Trophoblast cell (in vitro differentiated cells and primary cell): ENCODE measurements around the gene AIP.
"Not testable (repeated sequence)": the region's sequence is repeated elsewhere in the genome, so short reads cannot be mapped to it uniquely, and the experiment has no call there.

ENCODE experiments used
- DNase-seq, 2 donors: peaks; one replicate each; pipeline ENCODE4 v3.0.0-alpha.2; 2016
- H2AFZ ChIP-seq: 2 replicates; pipeline ENCODE4 v1.6.1; 2013; ENCODE audit warnings: low read length, moderate library complexity, mild to moderate bottlenecking; ENCODE audit not compliant: insufficient read depth, poor library complexity
- H2AK5ac ChIP-seq: 2 replicates; pipeline ENCODE4 v1.6.1; 2013; ENCODE audit warnings: mild to moderate bottlenecking, low read length
- H2BK120ac ChIP-seq: 2 replicates; pipeline ENCODE4 v1.6.1; 2013; ENCODE audit warnings: low read length, mild to moderate bottlenecking, moderate library complexity; ENCODE audit not compliant: insufficient read depth, poor library complexity
- H2BK12ac ChIP-seq: 2 replicates; pipeline ENCODE4 v1.6.1; 2013; ENCODE audit warnings: mild to moderate bottlenecking, low read length, moderate library complexity
- H2BK5ac ChIP-seq: 2 replicates; pipeline ENCODE4 v1.6.1; 2013; ENCODE audit warnings: low read length, low read depth, moderate library complexity, mild to moderate bottlenecking; ENCODE audit not compliant: poor library complexity
- H3K14ac ChIP-seq: 2 replicates; pipeline ENCODE4 v1.6.1; 2013; ENCODE audit warnings: mild to moderate bottlenecking, low read length
- H3K18ac ChIP-seq: 2 replicates; pipeline ENCODE4 v1.6.1; 2013; ENCODE audit warnings: mild to moderate bottlenecking, low read length
- H3K23ac ChIP-seq: 2 replicates; pipeline ENCODE4 v1.6.1; 2013; ENCODE audit warnings: low read length
- H3K27ac ChIP-seq: 2 replicates; pipeline ENCODE4 v1.5.1; 2013; ENCODE audit warnings: low read depth, mild to moderate bottlenecking, inconsistent platforms, low read length, moderate library complexity
- H3K27me3 ChIP-seq: 2 replicates; pipeline ENCODE4 v1.6.1; 2013; ENCODE audit warnings: inconsistent platforms, mild to moderate bottlenecking, low read length, moderate library complexity; ENCODE audit not compliant: insufficient read depth
- H3K36me3 ChIP-seq, 2 experiments: 1 replicate in 1 of 2; 2 replicates in 1 of 2; pipeline ENCODE4 v1.6.1; 2013; ENCODE audit warnings: low read length in 2 of 2, mild to moderate bottlenecking in 2 of 2, moderate library complexity in 1 of 2; ENCODE audit not compliant: insufficient read depth in 2 of 2, control insufficient read depth in 1 of 2
- H3K4ac ChIP-seq: 2 replicates; pipeline ENCODE4 v1.6.1; 2013; ENCODE audit warnings: low read depth, mild to moderate bottlenecking, low read length, moderate library complexity
- H3K4me1 ChIP-seq, 2 experiments: 1 replicate in 1 of 2; 2 replicates in 1 of 2; pipeline ENCODE4 v1.6.1; 2013; ENCODE audit warnings: low read length in 2 of 2, mild to moderate bottlenecking in 2 of 2, moderate library complexity in 1 of 2; ENCODE audit not compliant: insufficient read depth in 2 of 2, control insufficient read depth in 1 of 2
- H3K4me2 ChIP-seq: 2 replicates; pipeline ENCODE4 v1.6.1; 2013; ENCODE audit warnings: inconsistent platforms, mild to moderate bottlenecking, low read length, moderate library complexity
- H3K4me3 ChIP-seq: 2 replicates; pipeline ENCODE4 v1.5.1; 2013; ENCODE audit warnings: mild to moderate bottlenecking, low read depth, low read length, inconsistent platforms
- H3K79me1 ChIP-seq: one replicate; pipeline ENCODE4 v1.6.1; 2013; ENCODE audit warnings: low read length
- H3K79me2 ChIP-seq: 2 replicates; pipeline ENCODE4 v1.6.1; 2013; ENCODE audit warnings: low read length, mild to moderate bottlenecking; ENCODE audit not compliant: control insufficient read depth, insufficient read depth, poor library complexity
- H3K9ac ChIP-seq: 2 replicates; pipeline ENCODE4 v1.6.1; 2013; ENCODE audit warnings: mild to moderate bottlenecking, low read length
- H3K9me3 ChIP-seq: 2 replicates; pipeline ENCODE4 v1.6.1; 2013; ENCODE audit warnings: low read depth, mild to moderate bottlenecking, control low read depth, inconsistent platforms, low read length; ENCODE audit not compliant: insufficient read depth
- H4K12ac ChIP-seq: 2 replicates; pipeline ENCODE4 v1.6.1; 2013; ENCODE audit warnings: low read depth, mild to moderate bottlenecking, low read length, moderate library complexity
- H4K8ac ChIP-seq: 2 replicates; pipeline ENCODE4 v1.6.1; 2013; ENCODE audit warnings: low read depth, mild to moderate bottlenecking, low read length, moderate library complexity
- H4K91ac ChIP-seq: one replicate; pipeline ENCODE4 v1.6.1; 2013; ENCODE audit warnings: low read depth, mild to moderate bottlenecking, low read length, moderate library complexity
- WGBS: extraction: QIAGEN DNeasy Blood & Tissue Kit; methylation state at CpG from one replicate; pipeline ENCODE4 v1.1.7; 2013; ENCODE audit warnings: missing lambda C conversion rate; ENCODE audit not compliant: insufficient read length, insufficient coverage; ENCODE audit errors: extremely low coverage; 5-methylcytosine and 5-hydroxymethylcytosine counted together

Gene AIP

GRCh38 chr11:67477344-67478050, 5.3 kb upstream of the AIP start:
- not testable (repeated sequence) for H3K4me2 ChIP-seq, H3K18ac ChIP-seq, H2AK5ac ChIP-seq, H3K79me1 ChIP-seq, H3K23ac ChIP-seq, H3K79me2 ChIP-seq, H3K9me3 ChIP-seq, DNase-seq, H3K14ac ChIP-seq, H3K36me3 ChIP-seq, H2BK120ac ChIP-seq, H3K4me3 ChIP-seq, H2BK12ac ChIP-seq, H2AFZ ChIP-seq, H3K4ac ChIP-seq, H3K4me1 ChIP-seq, H3K9ac ChIP-seq, H2BK5ac ChIP-seq, H3K27me3 ChIP-seq, H3K27ac ChIP-seq, H4K91ac ChIP-seq, H4K12ac ChIP-seq, H4K8ac ChIP-seq
- WGBS, result no CpG with 5 or more reads among the region's 16 CpGs

DNA sequence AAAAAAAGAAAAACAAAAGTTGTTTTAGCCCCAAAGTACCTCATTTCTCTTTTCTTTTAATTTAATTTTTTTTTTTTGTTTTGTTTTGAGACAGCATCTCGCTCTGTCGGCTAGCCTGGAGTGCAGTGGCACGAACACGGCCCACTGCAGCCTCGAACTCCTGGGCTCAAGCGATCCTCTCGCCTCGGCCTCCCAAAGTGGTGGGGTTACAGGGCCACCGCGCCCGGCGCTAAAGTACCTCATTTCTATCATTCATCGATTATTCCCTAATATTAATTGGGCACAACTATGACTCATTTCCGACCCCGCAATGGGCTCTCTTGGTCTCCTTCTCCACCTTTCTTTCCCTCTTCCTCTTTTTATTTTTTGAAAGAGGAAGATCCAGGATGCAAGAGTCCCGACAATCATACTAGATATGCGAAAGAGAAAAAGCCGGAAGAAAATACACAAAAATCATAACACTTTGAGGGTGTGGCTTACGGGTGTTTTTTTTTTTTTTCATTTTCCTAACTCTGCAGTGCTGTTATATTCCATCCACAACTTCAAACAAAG, 475 bp upstream of the AIP start:
- peak overlapping the region; percentile 67 for H3K4me2 ChIP-seq
- H3K18ac ChIP-seq, result no peak overlapping the region
- WGBS, result no CpG with 5 or more reads among the region's 19 CpGs
- H3K4me3 ChIP-seq, result peak overlapping the region; percentile 53
- peaks cover 2% of the 10 kb centered on the region for H3K79me2 ChIP-seq
- H3K79me1 ChIP-seq, result peaks cover 8% of the 10 kb centered on the region
- H4K8ac ChIP-seq, result peak overlapping the region; percentile 97
- no peak for DNase-seq
- peaks cover 6 to 11% of the 10 kb centered on the region in 2 experiments for H3K4me1 ChIP-seq
- peaks cover under 1 to 3% of the 10 kb centered on the region in 2 experiments for H3K36me3 ChIP-seq
- H2BK5ac ChIP-seq, result no peak overlapping the region
- peak overlapping the region; percentile 80 for H2AK5ac ChIP-seq
- H3K14ac ChIP-seq, result peak overlapping the region; percentile 42
- no peak overlapping the region for H3K9ac ChIP-seq
- H2AFZ ChIP-seq, result no peak overlapping the region
- H3K27ac ChIP-seq, result no peak overlapping the region
- H4K12ac ChIP-seq, result peak overlapping the region; percentile 86
- H3K27me3 ChIP-seq, result no peaks in the 10 kb centered on the region
- H3K23ac ChIP-seq, result no peak overlapping the region
- H3K4ac ChIP-seq, result no peak overlapping the region
- peak overlapping the region; percentile 18 for H2BK120ac ChIP-seq
- peak overlapping the region; percentile 35 for H4K91ac ChIP-seq
- peaks cover 2% of the 10 kb centered on the region for H3K9me3 ChIP-seq
- H2BK12ac ChIP-seq, result no peak overlapping the region

DNA sequence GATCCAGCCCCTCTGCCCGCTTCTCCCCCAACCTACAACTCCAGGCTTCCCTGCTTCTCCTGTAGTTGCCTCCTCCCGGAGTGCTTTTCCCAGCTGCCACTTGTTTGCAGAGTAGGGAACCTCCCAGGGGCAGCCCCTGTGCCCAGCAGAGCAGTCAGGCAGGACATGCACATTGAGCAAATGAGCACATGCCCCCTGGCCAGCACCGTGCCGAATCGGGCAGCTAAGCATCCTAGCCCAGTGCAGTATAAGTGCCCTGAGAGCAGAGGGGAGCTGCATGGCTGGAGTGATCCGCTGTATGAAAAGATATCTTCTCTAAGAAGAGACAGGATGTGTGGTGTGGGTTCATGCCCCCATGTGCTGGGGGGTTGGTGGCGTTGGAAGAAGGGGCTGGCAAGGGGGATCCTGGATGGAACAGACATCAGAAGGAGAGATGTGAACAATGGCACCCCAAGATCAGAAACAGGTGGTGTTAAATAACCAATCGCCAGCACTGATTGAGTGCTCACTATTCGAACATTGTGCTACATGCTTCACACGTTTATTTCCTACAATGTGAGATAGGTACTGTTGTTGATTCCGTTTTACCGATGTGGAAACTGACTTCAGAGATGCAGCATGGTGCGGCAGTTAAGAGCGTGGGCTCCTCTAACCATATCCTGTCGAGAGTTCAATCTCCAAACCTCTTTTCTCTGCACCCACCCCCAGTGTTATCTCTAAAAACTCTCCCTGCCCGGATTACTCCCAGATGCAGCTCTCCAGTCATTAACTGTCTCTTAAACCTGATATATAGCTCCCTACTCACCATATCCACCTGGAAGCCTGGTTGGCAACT, 1.2 kb downstream of the AIP start:
- no peak for DNase-seq
- H3K4me2 ChIP-seq, result no peak overlapping the region
- no peak overlapping the region for H2AK5ac ChIP-seq
- peaks cover 2% of the 10 kb centered on the region for H3K9me3 ChIP-seq
- no peak overlapping the region for H3K4me3 ChIP-seq
- no peak overlapping the region for H4K8ac ChIP-seq
- no peak overlapping the region for H2BK5ac ChIP-seq
- H3K4me1 ChIP-seq, result peaks cover 6 to 11% of the 10 kb centered on the region in 2 experiments
- no peak overlapping the region for H2BK120ac ChIP-seq
- H3K9ac ChIP-seq, result no peak overlapping the region
- H3K27me3 ChIP-seq, result no peaks in the 10 kb centered on the region
- H2AFZ ChIP-seq, result no peak overlapping the region
- H3K27ac ChIP-seq, result no peak overlapping the region
- H3K79me1 ChIP-seq, result peaks cover 8% of the 10 kb centered on the region
- H3K36me3 ChIP-seq, result peaks cover 6 to 8% of the 10 kb centered on the region in 2 experiments
- H3K14ac ChIP-seq, result no peak overlapping the region
- no peak overlapping the region for H4K12ac ChIP-seq
- no peak overlapping the region for H2BK12ac ChIP-seq
- H3K23ac ChIP-seq, result no peak overlapping the region
- WGBS, result no CpG with 5 or more reads among the region's 16 CpGs
- H3K18ac ChIP-seq, result no peak overlapping the region
- H3K4ac ChIP-seq, result no peak overlapping the region
- H3K79me2 ChIP-seq, result peaks cover 2% of the 10 kb centered on the region
- no peak overlapping the region for H4K91ac ChIP-seq

DNA sequence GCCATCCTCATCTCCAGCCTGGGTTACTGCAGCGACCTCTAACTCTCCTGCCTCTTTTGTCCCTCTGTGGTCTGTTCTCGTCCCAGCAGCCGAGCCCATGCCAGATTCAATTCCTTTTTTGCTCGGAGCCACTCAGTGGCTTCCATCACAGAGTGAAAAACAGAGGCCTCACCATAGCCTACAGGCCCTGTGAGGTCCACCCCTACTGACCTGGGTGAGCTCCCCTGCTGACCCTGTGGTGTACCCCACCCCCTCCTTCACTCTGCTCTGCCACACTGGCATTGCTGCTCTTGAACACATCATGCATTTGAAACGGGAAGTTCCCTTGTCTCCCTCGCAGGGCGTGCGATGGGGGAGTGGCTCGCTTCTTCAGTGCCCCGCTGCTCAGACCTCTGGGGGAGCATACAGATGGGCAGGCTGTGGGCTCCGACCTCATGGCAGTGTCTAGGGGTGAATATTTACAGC, 2.1 kb downstream of the AIP start:
- Histone ChIP-seq H3K14ac (no peak overlapping the region), H4K12ac (no peak overlapping the region), H3K9me3 (peaks cover 2% of the 10 kb centered on the region), H2AFZ (no peak overlapping the region), H4K91ac (no peak overlapping the region), H3K27me3 (no peaks in the 10 kb centered on the region), H3K36me3 (peaks cover 14 to 16% of the 10 kb centered on the region in 2 experiments), H2BK12ac (no peak overlapping the region), H3K4me3 (no peak overlapping the region), H2BK120ac (no peak overlapping the region), H3K27ac (no peak overlapping the region), H4K8ac (no peak overlapping the region), H3K9ac (no peak overlapping the region), H3K23ac (no peak overlapping the region), H3K79me1 (peaks cover 8% of the 10 kb centered on the region), H3K18ac (no peak overlapping the region), H3K4ac (no peak overlapping the region), H3K4me2 (no peak overlapping the region), H2BK5ac (no peak overlapping the region), H3K79me2 (peaks cover 2% of the 10 kb centered on the region), H3K4me1 (peaks cover 6 to 11% of the 10 kb centered on the region in 2 experiments), H2AK5ac (no peak overlapping the region)
- DNase-seq, result no peak
- no CpG with 5 or more reads among the region's 11 CpGs for WGBS
